IPS-18c (cell line): ENCODE results near the gene AOX1.
"Not testable (repeated sequence)": the region's sequence is repeated elsewhere in the genome, so short reads cannot be mapped to it uniquely, and the experiment has no call there.

Experiments used
- H3K4me3 ChIP-seq: 2 replicates; pipeline ENCODE4 v1.7.0; 2013; ENCODE audit warnings: low read depth, mild to moderate bottlenecking, low read length, moderate library complexity; ENCODE audit not compliant: insufficient read depth
- H3K9me3 ChIP-seq: one replicate; pipeline ENCODE4 v1.6.1; 2013; ENCODE audit warnings: mild to moderate bottlenecking, low read length, moderate library complexity; ENCODE audit not compliant: control insufficient read depth, insufficient read depth

AOX1 gene

GRCh38 chr2:200674837-200675236 is 89.0 kb downstream of the AOX1 start:
- Histone ChIP-seq H3K4me3 (no peak overlapping the region), H3K9me3 (no peaks in the 10 kb centered on the region)

GRCh38 chr2:200677171-200677570 is 91.4 kb downstream of the AOX1 start:
- H3K9me3 ChIP-seq, result no peaks in the 10 kb centered on the region
- H3K4me3 ChIP-seq, result no peak overlapping the region

- no peak overlapping the region for H3K4me3 ChIP-seq
- H3K9me3 ChIP-seq, result no peaks in the 10 kb centered on the region
Observed at GRCh38 chr2:200677721-200678532, 92.1 kb downstream of the AOX1 start.

- H3K4me3 ChIP-seq, result no peak overlapping the region
- no peaks in the 10 kb centered on the region for H3K9me3 ChIP-seq
Observed at GRCh38 chr2:200679127-200679526, 93.3 kb downstream of the AOX1 start.

- no peaks in the 10 kb centered on the region for H3K9me3 ChIP-seq
- no peak overlapping the region for H3K4me3 ChIP-seq
Observed at GRCh38 chr2:200679535-200679934, 93.7 kb downstream of the AOX1 start.

GRCh38 chr2:200681697-200682096 is 95.9 kb downstream of the AOX1 start:
- H3K4me3 ChIP-seq, result no peak overlapping the region
- H3K9me3 ChIP-seq, result no peaks in the 10 kb centered on the region

- H3K9me3 ChIP-seq, H3K4me3 ChIP-seq: not testable (repeated sequence)
Observed at GRCh38 chr2:200682407-200682806, 96.6 kb downstream of the AOX1 start.

GRCh38 chr2:200687922-200688920 is 102.4 kb downstream of the AOX1 start:
- H3K4me3 ChIP-seq, result no peak overlapping the region
- no peaks in the 10 kb centered on the region for H3K9me3 ChIP-seq

GRCh38 chr2:200689115-200689514 is 103.3 kb downstream of the AOX1 start:
- no peaks in the 10 kb centered on the region for H3K9me3 ChIP-seq
- no peak overlapping the region for H3K4me3 ChIP-seq

- no peaks in the 10 kb centered on the region for H3K9me3 ChIP-seq
- no peak overlapping the region for H3K4me3 ChIP-seq
Observed at GRCh38 chr2:200693836-200694470, 108.1 kb downstream of the AOX1 start.

GRCh38 chr2:200695191-200695590 is 109.4 kb downstream of the AOX1 start:
- Histone ChIP-seq H3K4me3 (no peak overlapping the region), H3K9me3 (no peaks in the 10 kb centered on the region)

- H3K9me3 ChIP-seq, result no peaks in the 10 kb centered on the region
- H3K4me3 ChIP-seq, result no peak overlapping the region
Observed at GRCh38 chr2:200695601-200696000, 109.8 kb downstream of the AOX1 start.

GRCh38 chr2:200698217-200698616 is 112.4 kb downstream of the AOX1 start:
- Histone ChIP-seq H3K9me3 (no peaks in the 10 kb centered on the region), H3K4me3 (no peak overlapping the region)

GRCh38 chr2:200699310-200699709 is 113.5 kb downstream of the AOX1 start:
- H3K9me3 ChIP-seq, result no peaks in the 10 kb centered on the region
- no peak overlapping the region for H3K4me3 ChIP-seq

- no peaks in the 10 kb centered on the region for H3K9me3 ChIP-seq
- no peak overlapping the region for H3K4me3 ChIP-seq
Observed at GRCh38 chr2:200700856-200701255, 115.0 kb downstream of the AOX1 start.

GRCh38 chr2:200702044-200702443 is 116.2 kb downstream of the AOX1 start:
- Histone ChIP-seq H3K9me3 (no peaks in the 10 kb centered on the region), H3K4me3 (no peak overlapping the region)

GRCh38 chr2:200702646-200703118 is 116.9 kb downstream of the AOX1 start:
- Histone ChIP-seq H3K4me3 (no peak overlapping the region), H3K9me3 (no peaks in the 10 kb centered on the region)
